ENCODE data around the gene PBX3.

Gene PBX3

DNA sequence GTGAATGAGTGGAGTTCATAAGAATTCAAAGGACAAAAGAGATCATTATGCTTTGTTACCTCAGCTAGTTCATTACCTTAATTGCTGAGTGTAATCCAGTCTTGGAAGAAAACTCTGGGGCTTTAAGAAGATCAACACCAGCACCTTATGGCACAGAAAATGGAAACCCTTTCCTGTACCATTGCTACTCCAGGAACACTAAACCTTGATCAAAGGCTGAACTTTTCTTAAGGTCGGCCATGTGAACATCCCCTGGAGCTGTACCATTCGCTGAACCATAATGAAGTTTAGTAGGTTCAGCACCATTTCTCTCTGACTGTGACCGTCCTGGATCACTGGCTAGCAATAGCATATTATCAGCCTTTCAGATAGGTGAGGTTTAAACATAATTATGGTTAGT, 97.4 kb downstream of the PBX3 start:
- Mint-ChIP-seq H3K4me3 (no peak overlapping the region), H3K9me3 (no peaks in the 10 kb centered on the region), H3K4me1 (peaks cover 24% of the 10 kb centered on the region), H3K27me3 (ENCODE audit: low read depth) (peaks cover 4% of the 10 kb centered on the region), H3K36me3 (ENCODE audit: low read depth) (peaks cover 6% of the 10 kb centered on the region), H3K27ac (no peak overlapping the region)
- TF ChIP-seq, protein P1, sequence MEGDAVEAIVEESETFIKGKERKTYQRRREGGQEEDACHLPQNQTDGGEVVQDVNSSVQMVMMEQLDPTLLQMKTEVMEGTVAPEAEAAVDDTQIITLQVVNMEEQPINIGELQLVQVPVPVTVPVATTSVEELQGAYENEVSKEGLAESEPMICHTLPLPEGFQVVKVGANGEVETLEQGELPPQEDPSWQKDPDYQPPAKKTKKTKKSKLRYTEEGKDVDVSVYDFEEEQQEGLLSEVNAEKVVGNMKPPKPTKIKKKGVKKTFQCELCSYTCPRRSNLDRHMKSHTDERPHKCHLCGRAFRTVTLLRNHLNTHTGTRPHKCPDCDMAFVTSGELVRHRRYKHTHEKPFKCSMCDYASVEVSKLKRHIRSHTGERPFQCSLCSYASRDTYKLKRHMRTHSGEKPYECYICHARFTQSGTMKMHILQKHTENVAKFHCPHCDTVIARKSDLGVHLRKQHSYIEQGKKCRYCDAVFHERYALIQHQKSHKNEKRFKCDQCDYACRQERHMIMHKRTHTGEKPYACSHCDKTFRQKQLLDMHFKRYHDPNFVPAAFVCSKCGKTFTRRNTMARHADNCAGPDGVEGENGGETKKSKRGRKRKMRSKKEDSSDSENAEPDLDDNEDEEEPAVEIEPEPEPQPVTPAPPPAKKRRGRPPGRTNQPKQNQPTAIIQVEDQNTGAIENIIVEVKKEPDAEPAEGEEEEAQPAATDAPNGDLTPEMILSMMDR (IDR thresholded peaks at IDR 0.05; ENCODE audit: unreplicated experiment in 3 of 3): no peak

DNA sequence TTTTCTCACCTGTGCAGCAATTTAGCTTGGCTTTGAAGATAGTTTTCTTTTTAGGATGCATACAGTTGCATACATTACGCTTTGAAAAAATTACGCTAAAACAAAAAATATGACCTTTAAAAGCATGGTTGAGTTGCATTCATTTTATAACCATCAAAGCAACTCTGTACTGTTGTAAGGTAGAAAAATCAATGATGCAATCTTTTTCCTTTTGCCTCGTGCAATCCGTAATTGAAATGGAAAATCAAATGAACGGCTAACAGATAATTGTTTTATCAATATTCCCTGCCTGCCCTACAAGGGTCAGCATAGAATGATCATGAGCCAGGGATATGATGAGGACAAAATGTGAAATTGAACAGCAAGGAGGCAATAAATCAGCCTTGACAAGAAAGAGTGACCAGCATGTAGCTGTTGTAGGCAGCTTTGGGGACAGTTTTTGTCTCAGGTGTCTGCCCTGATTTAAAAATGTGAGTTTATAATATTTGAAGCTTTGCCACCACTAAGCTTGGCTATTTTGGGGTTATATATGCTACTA, 98.2 kb downstream of the PBX3 start:
- TF ChIP-seq, protein P1 (IDR thresholded peaks at IDR 0.05; ENCODE audit: unreplicated experiment in 3 of 3): no peak
- no peaks in the 10 kb centered on the region for H3K9me3 Mint-ChIP-seq
- peaks cover 22% of the 10 kb centered on the region for H3K4me1 Mint-ChIP-seq
- H3K27ac Mint-ChIP-seq: no peak overlapping the region
- H3K27me3 Mint-ChIP-seq (ENCODE audit: low read depth): peaks cover 4% of the 10 kb centered on the region
- peaks cover 6% of the 10 kb centered on the region for H3K36me3 Mint-ChIP-seq (ENCODE audit: low read depth)
- H3K4me3 Mint-ChIP-seq: no peak overlapping the region

DNA sequence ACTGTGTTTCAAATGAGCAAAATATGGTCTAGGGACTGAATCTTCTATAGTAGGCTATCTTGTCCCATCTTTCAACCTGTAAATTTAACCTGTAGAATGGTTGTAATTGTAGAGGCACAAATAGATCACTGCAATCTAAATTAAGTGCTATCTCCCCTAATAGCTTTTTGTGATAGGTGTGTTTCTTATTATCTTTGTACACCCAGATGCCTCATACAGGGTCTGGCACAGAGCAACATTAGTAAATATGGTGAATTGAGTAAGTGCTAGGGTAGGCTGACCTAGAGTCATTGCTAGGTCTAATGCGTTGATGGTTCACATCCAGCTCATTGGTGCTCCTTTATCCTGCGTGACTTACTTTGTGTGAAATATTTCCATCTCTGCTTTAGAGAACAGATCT, 100.6 kb downstream of the PBX3 start:
- Mint-ChIP-seq H3K27ac (no peak overlapping the region), H3K27me3 (ENCODE audit: low read depth) (no peaks in the 10 kb centered on the region), H3K36me3 (ENCODE audit: low read depth) (peaks cover 6% of the 10 kb centered on the region), H3K4me3 (no peak overlapping the region), H3K9me3 (no peaks in the 10 kb centered on the region), H3K4me1 (peaks cover 6% of the 10 kb centered on the region)
- TF ChIP-seq, protein P1 (IDR thresholded peaks at IDR 0.05; ENCODE audit: unreplicated experiment in 3 of 3): no peak

DNA sequence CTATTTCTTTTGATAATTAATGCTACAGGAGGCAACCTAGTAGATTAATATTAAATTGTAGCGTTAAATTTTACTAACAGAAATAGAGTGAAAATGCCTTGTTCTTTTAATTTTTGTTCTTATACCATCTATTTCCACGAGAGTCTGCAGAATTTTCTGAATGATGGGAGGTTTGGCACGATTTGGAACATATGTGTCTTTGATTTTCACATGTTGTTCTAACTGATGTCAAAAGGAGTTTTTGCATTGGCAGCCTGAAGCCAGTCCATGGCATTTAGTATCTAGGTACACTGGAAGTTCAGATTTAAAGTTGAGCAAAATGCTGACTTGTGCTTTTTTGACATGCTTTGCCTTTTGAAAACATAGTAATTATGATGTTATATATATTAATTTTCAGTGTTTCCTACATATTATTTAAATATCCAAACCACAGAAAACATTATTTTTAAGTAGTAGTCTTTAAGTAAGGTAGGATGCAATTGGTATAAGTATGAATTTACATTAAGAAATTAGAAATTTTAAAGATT, 103.0 kb downstream of the PBX3 start:
- no peak overlapping the region for H3K4me3 Mint-ChIP-seq
- H3K36me3 Mint-ChIP-seq (ENCODE audit: low read depth): peaks cover 6% of the 10 kb centered on the region
- H3K27ac Mint-ChIP-seq: no peak overlapping the region
- TF ChIP-seq, protein P1 (IDR thresholded peaks at IDR 0.05; ENCODE audit: unreplicated experiment in 3 of 3): no peak
- H3K4me1 Mint-ChIP-seq: no peaks in the 10 kb centered on the region
- H3K27me3 Mint-ChIP-seq (ENCODE audit: low read depth): no peaks in the 10 kb centered on the region
- H3K9me3 Mint-ChIP-seq: no peaks in the 10 kb centered on the region

DNA sequence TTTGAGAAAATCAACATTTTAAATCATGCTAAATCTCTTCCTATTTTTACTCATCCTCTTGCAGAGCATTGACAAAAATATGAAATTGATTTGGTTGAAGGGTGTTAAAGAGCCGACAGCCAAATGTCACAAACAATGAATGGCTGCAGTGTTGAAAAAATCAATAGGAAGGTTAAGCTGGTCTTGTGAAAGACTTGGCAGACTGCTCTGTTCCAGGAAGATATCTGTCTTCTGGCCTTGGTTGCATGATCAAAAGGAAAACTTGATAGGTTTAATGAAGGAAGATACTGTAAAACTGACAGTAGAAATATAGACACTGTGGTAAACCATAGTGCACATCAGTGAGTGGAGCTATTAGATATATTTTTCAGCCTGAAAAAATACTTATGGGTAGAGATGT, 103.6 kb downstream of the PBX3 start:
- TF ChIP-seq, protein P1 (IDR thresholded peaks at IDR 0.05; ENCODE audit: unreplicated experiment in 3 of 3): no peak
- Mint-ChIP-seq H3K4me1 (no peaks in the 10 kb centered on the region), H3K27ac (no peak overlapping the region), H3K4me3 (no peak overlapping the region), H3K36me3 (ENCODE audit: low read depth) (peaks cover 6% of the 10 kb centered on the region), H3K27me3 (ENCODE audit: low read depth) (no peaks in the 10 kb centered on the region), H3K9me3 (no peaks in the 10 kb centered on the region)

DNA sequence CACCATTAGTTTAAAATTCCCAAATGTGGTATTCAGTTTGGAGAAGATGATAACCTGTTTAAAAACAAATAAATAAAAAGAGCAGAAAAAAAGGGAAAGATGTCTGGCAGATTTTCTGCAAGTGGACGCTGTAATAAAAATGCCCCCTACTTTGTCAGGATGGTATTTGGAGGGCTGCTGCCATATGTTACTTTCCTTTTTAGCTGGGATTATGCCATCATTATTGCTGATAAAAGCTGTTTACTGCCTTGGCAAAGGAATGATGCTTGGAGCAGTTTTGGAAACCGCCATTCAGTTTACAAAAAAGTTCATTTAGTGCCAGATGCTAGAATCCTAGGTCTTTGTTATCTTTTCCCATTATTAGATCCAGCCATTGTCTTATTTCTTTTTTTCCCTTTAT, 104.8 kb downstream of the PBX3 start:
- no peaks in the 10 kb centered on the region for H3K36me3 Mint-ChIP-seq (ENCODE audit: low read depth)
- TF ChIP-seq, protein P1 (IDR thresholded peaks at IDR 0.05; ENCODE audit: unreplicated experiment in 3 of 3): no peak
- H3K9me3 Mint-ChIP-seq: no peaks in the 10 kb centered on the region
- no peak overlapping the region for H3K4me3 Mint-ChIP-seq
- H3K27me3 Mint-ChIP-seq (ENCODE audit: low read depth): no peaks in the 10 kb centered on the region
- H3K4me1 Mint-ChIP-seq: no peaks in the 10 kb centered on the region
- H3K27ac Mint-ChIP-seq: no peak overlapping the region

Data from nephron (organoid).